IMR-90 (cell line): ENCODE measurements around the gene CDH1.

ENCODE experiments used
- CEBPB ChIP-seq: IDR thresholded peaks from 2 replicates; pipeline ENCODE4 v1.6.1; 2012; ENCODE audit warnings: low read depth, low read length, improper control_type of control experiment
- MAZ ChIP-seq: IDR thresholded peaks from 2 replicates; pipeline ENCODE4 v1.6.1; 2012; ENCODE audit warnings: low read depth, mild to moderate bottlenecking, low read length, improper control_type of control experiment, moderate library complexity, borderline replicate concordance
- MXI1 ChIP-seq: IDR thresholded peaks from 2 replicates; pipeline ENCODE4 v1.6.1; 2012; ENCODE audit warnings: low read depth, mild to moderate bottlenecking, low read length, moderate library complexity, borderline replicate concordance
- POLR2A ChIP-seq: IDR thresholded peaks from 2 replicates; pipeline ENCODE4 v1.6.1; 2012; ENCODE audit warnings: mild to moderate bottlenecking, low read depth, low read length
- RAD21 ChIP-seq: IDR thresholded peaks from 2 replicates; pipeline ENCODE4 v1.6.1; 2012; ENCODE audit warnings: low read length, improper control_type of control experiment
- SMC3 ChIP-seq: fragments of 150-350 bp; IDR thresholded peaks from 2 replicates; pipeline ENCODE4 v1.6.1; 2016; ENCODE audit warnings: low read depth, mild to moderate bottlenecking, antibody characterized with exemption, low read length, moderate library complexity
- TF ChIP-seq, protein P1 (sequence below): conservative IDR thresholded peaks from 2 replicates; pipeline ENCODE4 v1.5.1; 2012; ENCODE audit warnings: mild to moderate bottlenecking, low read depth, low read length, improper control_type of control experiment
- TF ChIP-seq, protein P2 (sequence below): fragments of 150-350 bp; IDR thresholded peaks from 2 replicates; pipeline ENCODE4 v1.6.1; 2017; ENCODE audit warnings: mild to moderate bottlenecking, antibody characterized with exemption, low read length, low read depth

DNA sequence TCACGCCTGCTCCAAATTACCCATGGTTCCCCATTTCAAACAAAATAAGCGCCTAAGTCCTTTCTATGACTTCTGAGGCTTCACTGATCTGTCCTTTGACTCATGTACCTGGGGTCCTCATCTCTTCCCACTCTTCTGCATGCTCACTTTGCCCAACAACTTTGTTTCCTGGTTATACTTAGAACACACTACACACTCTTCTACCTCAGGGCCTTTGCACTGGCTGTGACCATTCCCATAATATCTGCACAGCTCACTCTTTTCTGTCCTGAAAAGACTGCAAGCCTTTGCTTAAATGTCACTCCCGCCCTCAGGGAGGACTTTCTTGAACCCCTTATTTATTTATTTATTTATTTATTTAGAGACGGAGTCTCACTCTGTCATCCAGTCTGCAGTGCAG is 14.1 kb downstream of the CDH1 start:
- TF ChIP-seq RAD21 (no peak), MXI1 (no peak), POLR2A (no peak), SMC3 (no peak), MAZ (no peak), CEBPB (no peak)
- TF ChIP-seq, protein P1, sequence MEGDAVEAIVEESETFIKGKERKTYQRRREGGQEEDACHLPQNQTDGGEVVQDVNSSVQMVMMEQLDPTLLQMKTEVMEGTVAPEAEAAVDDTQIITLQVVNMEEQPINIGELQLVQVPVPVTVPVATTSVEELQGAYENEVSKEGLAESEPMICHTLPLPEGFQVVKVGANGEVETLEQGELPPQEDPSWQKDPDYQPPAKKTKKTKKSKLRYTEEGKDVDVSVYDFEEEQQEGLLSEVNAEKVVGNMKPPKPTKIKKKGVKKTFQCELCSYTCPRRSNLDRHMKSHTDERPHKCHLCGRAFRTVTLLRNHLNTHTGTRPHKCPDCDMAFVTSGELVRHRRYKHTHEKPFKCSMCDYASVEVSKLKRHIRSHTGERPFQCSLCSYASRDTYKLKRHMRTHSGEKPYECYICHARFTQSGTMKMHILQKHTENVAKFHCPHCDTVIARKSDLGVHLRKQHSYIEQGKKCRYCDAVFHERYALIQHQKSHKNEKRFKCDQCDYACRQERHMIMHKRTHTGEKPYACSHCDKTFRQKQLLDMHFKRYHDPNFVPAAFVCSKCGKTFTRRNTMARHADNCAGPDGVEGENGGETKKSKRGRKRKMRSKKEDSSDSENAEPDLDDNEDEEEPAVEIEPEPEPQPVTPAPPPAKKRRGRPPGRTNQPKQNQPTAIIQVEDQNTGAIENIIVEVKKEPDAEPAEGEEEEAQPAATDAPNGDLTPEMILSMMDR = no peak
- TF ChIP-seq, protein P2, sequence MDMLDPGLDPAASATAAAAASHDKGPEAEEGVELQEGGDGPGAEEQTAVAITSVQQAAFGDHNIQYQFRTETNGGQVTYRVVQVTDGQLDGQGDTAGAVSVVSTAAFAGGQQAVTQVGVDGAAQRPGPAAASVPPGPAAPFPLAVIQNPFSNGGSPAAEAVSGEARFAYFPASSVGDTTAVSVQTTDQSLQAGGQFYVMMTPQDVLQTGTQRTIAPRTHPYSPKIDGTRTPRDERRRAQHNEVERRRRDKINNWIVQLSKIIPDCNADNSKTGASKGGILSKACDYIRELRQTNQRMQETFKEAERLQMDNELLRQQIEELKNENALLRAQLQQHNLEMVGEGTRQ = no peak
